H9 (cell line): Measurements from ENCODE around the gene CCDC40. TPM values are rescaled to one million over a fixed set of nuclear protein-coding genes. Genes with fewer than 3 reads are reported as not detected.

Experiments used
- DNase-seq: peaks from one replicate; pipeline ENCODE4 v3.0.0-alpha.2; 2017
- H2AFZ ChIP-seq: one replicate; pipeline ENCODE4 v1.6.1; 2013; ENCODE audit warnings: mild to moderate bottlenecking, low read length, control low read depth, moderate library complexity
- H2AK5ac ChIP-seq: 2 replicates; pipeline ENCODE4 v1.6.1; 2013; ENCODE audit warnings: low read length, control low read depth, mixed read lengths; ENCODE audit not compliant: insufficient read length
- H2BK120ac ChIP-seq: one replicate; pipeline ENCODE4 v1.6.1; 2013; ENCODE audit warnings: low read depth, mild to moderate bottlenecking, low read length, control low read depth, inconsistent platforms; ENCODE audit not compliant: poor library complexity, severe bottlenecking
- H2BK12ac ChIP-seq: 2 replicates; pipeline ENCODE4 v1.6.1; 2013; ENCODE audit warnings: low read length, control low read depth, mixed read lengths, low read depth; ENCODE audit not compliant: insufficient read length
- H2BK15ac ChIP-seq: 2 replicates; pipeline ENCODE4 v1.6.1; 2013; ENCODE audit warnings: low read depth, low read length, control low read depth
- H2BK20ac ChIP-seq: one replicate; pipeline ENCODE4 v1.6.1; 2013; ENCODE audit warnings: low read depth, mild to moderate bottlenecking, low read length, control low read depth, inconsistent platforms; ENCODE audit not compliant: poor library complexity, severe bottlenecking
- H2BK5ac ChIP-seq: 2 replicates; pipeline ENCODE4 v1.6.1; 2013; ENCODE audit warnings: low read length, control low read depth, mixed read lengths; ENCODE audit not compliant: insufficient read length
- H3K14ac ChIP-seq: 2 replicates; pipeline ENCODE4 v1.6.1; 2013; ENCODE audit warnings: low read length, control low read depth; ENCODE audit not compliant: insufficient read depth
- H3K18ac ChIP-seq: 2 replicates; pipeline ENCODE4 v1.6.1; 2013; ENCODE audit warnings: low read depth, mild to moderate bottlenecking, mixed read lengths, low read length, control low read depth; ENCODE audit not compliant: insufficient read length
- H3K23ac ChIP-seq: 2 replicates; pipeline ENCODE4 v1.6.1; 2013; ENCODE audit warnings: low read length, control low read depth, mixed read lengths, low read depth; ENCODE audit not compliant: insufficient read length
- H3K23me2 ChIP-seq: 2 replicates; pipeline ENCODE4 v1.6.1; 2013; ENCODE audit warnings: low read depth, mild to moderate bottlenecking, mixed read lengths, low read length, control low read depth; ENCODE audit not compliant: insufficient read length, poor library complexity, severe bottlenecking
- H3K27ac ChIP-seq: 2 replicates; pipeline ENCODE4 v1.5.1; 2013; ENCODE audit warnings: low read length, control low read depth, mixed read lengths, low read depth; ENCODE audit not compliant: insufficient read length
- H3K27me3 ChIP-seq: 2 replicates; pipeline ENCODE4 v1.6.1; 2013; ENCODE audit warnings: low read length, control low read depth, inconsistent platforms; ENCODE audit not compliant: insufficient read depth
- H3K4ac ChIP-seq: 2 replicates; pipeline ENCODE4 v1.6.1; 2013; ENCODE audit warnings: low read depth, mild to moderate bottlenecking, control low read depth, inconsistent platforms, low read length, moderate library complexity
- H3K4me1 ChIP-seq: 2 replicates; pipeline ENCODE4 v1.6.1; 2013; ENCODE audit warnings: low read length, control low read depth, inconsistent platforms; ENCODE audit not compliant: insufficient read depth
- H3K4me2 ChIP-seq: 2 replicates; pipeline ENCODE4 v1.6.1; 2013; ENCODE audit warnings: low read length, control low read depth, mixed read lengths; ENCODE audit not compliant: insufficient read length, insufficient read depth
- H3K56ac ChIP-seq: 2 replicates; pipeline ENCODE4 v1.6.1; 2013; ENCODE audit warnings: low read depth, mild to moderate bottlenecking, mixed read lengths, low read length, control low read depth; ENCODE audit not compliant: insufficient read length
- H3K79me1 ChIP-seq: 2 replicates; pipeline ENCODE4 v1.6.1; 2013; ENCODE audit warnings: low read depth, mild to moderate bottlenecking, moderate library complexity, low read length, control low read depth, inconsistent platforms; ENCODE audit not compliant: insufficient read depth, poor library complexity, severe bottlenecking
- H3K79me2 ChIP-seq: 2 replicates; pipeline ENCODE4 v1.6.1; 2013; ENCODE audit warnings: low read length, control low read depth, inconsistent platforms; ENCODE audit not compliant: insufficient read depth
- H3K9ac ChIP-seq: 2 replicates; pipeline ENCODE4 v1.6.1; 2013; ENCODE audit warnings: low read length, control low read depth, mixed read lengths; ENCODE audit not compliant: insufficient read length; ENCODE audit errors: extremely low read depth
- H3K9me3 ChIP-seq: one replicate; pipeline ENCODE4 v1.6.1; 2013; ENCODE audit warnings: low read depth, low read length, inconsistent platforms; ENCODE audit not compliant: control insufficient read depth
- H3T11ph ChIP-seq: one replicate; pipeline ENCODE4 v1.6.1; 2013; ENCODE audit warnings: mild to moderate bottlenecking, low read length, control low read depth, inconsistent platforms
- H4K20me1 ChIP-seq: one replicate; pipeline ENCODE4 v1.6.1; 2013; ENCODE audit not compliant: control insufficient read depth, insufficient read length, insufficient read depth
- H4K5ac ChIP-seq: 2 replicates; pipeline ENCODE4 v1.6.1; 2013; ENCODE audit warnings: low read depth, mild to moderate bottlenecking, mixed read lengths, low read length, control low read depth; ENCODE audit not compliant: insufficient read length
- H4K8ac ChIP-seq: replicated peaks from 2 replicates; pipeline ENCODE4 v1.6.1; 2013; ENCODE audit warnings: low read length, control low read depth, mixed read lengths, low read depth; ENCODE audit not compliant: insufficient read length
- H4K91ac ChIP-seq: 2 replicates; pipeline ENCODE4 v1.6.1; 2013; ENCODE audit warnings: low read depth, mild to moderate bottlenecking, moderate library complexity, mixed read lengths, low read length, control low read depth; ENCODE audit not compliant: insufficient read length
- H3K27ac Mint-ChIP-seq, 3 experiments: 2 replicates in 2 of 3; 3 replicates in 1 of 3; pipeline ENCODE4 v1.8.0; 2020 to 2021; ENCODE audit warnings: mixed read lengths in 3 of 3, mild to moderate bottlenecking in 1 of 3, moderate library complexity in 1 of 3
- H3K27me3 Mint-ChIP-seq: 2 replicates; pipeline ENCODE4 v1.8.0; 2021; ENCODE audit warnings: low read depth, mild to moderate bottlenecking, moderate library complexity, mixed read lengths
- H3K36me3 Mint-ChIP-seq, 3 experiments: 2 replicates in 2 of 3; 3 replicates in 1 of 3; pipeline ENCODE4 v1.8.0; 2020 to 2021; ENCODE audit warnings: low read depth in 3 of 3, mixed read lengths in 3 of 3; ENCODE audit not compliant: insufficient read depth in 1 of 3
- H3K4me1 Mint-ChIP-seq, 2 experiments: 2 replicates each; pipeline ENCODE4 v1.8.0; 2020; ENCODE audit warnings: mixed read lengths in 2 of 2
- H3K4me3 Mint-ChIP-seq, 2 experiments: 2 replicates in 1 of 2; 3 replicates in 1 of 2; pipeline ENCODE4 v1.8.0; 2020 to 2021; ENCODE audit warnings: mild to moderate bottlenecking in 2 of 2, mixed read lengths in 2 of 2, moderate library complexity in 1 of 2
- H3K9me3 Mint-ChIP-seq, 2 experiments: 2 replicates in 1 of 2; 3 replicates in 1 of 2; pipeline ENCODE4 v1.8.0; 2020; ENCODE audit warnings: mild to moderate bottlenecking in 2 of 2, mixed read lengths in 2 of 2, moderate library complexity in 1 of 2
- WGBS: extraction: QIAGEN DNeasy Blood & Tissue Kit; methylation state at CpG from one replicate; pipeline ENCODE4 v1.1.7; 2013; ENCODE audit warnings: missing lambda C conversion rate, low lambda C conversion rate, mixed read lengths; ENCODE audit not compliant: insufficient read length; ENCODE audit errors: extremely low coverage; 5-methylcytosine and 5-hydroxymethylcytosine counted together
- total RNA-seq: library from RNA; stranded (reverse); gene quantifications from 2 replicates; pipeline ENCODE4 v1.2.1, GENCODE V29; 2021
- TF ChIP-seq, protein P1 (sequence below): fragments of 200-600 bp; sonication (generic); conservative IDR thresholded peaks from 3 replicates; pipeline ENCODE4 v1.8.0; 2021; ENCODE audit warnings: antibody characterized with exemption, mild to moderate bottlenecking

The CCDC40 gene
- total RNA-seq, 1 experiment from 2014 or later, result 8.9 TPM

DNA sequence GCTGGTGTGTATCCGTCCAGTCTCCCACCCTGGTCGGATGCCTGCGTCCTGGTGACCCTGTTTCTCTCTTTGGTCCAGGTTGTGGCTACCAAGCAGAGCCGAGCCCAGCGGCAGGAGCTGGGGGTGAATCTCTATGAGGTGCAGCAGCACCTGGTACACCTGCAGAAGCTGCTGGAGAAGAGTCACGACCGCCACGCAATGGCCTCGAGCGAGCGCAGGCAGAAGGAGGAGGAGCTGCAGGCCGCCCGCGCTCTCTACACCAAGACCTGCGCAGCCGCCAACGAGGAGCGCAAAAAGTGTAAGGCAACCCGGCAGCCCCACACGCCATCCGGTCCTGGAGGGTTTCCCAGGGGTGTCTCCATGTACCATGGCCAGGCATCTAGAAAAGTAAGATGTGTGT lies 13.5 kb downstream of the CCDC40 start:
- Histone ChIP-seq H3T11ph (no peak overlapping the region), H3K56ac (no peak overlapping the region), H2BK120ac (no peak overlapping the region), H3K79me2 (no peaks in the 10 kb centered on the region), H4K8ac (no peak overlapping the region), H2BK20ac (no peak overlapping the region), H2AFZ (no peak overlapping the region), H3K23ac (no peak overlapping the region), H3K4me1 (no peaks in the 10 kb centered on the region), H2BK12ac (no peak overlapping the region), H2AK5ac (no peak overlapping the region), H3K9me3 (no peaks in the 10 kb centered on the region), H4K91ac (no peak overlapping the region), H3K4ac (no peak overlapping the region), H3K4me2 (no peak overlapping the region), H3K27me3 (no peaks in the 10 kb centered on the region), H2BK5ac (no peak overlapping the region), H3K9ac (no peak overlapping the region), H4K20me1 (no peaks in the 10 kb centered on the region), H3K79me1 (no peaks in the 10 kb centered on the region), H3K18ac (no peak overlapping the region), H4K5ac (no peak overlapping the region), H3K23me2 (no peaks in the 10 kb centered on the region), H2BK15ac (no peak overlapping the region), H3K14ac (no peak overlapping the region), H3K27ac (no peak overlapping the region)
- TF ChIP-seq, protein P1, sequence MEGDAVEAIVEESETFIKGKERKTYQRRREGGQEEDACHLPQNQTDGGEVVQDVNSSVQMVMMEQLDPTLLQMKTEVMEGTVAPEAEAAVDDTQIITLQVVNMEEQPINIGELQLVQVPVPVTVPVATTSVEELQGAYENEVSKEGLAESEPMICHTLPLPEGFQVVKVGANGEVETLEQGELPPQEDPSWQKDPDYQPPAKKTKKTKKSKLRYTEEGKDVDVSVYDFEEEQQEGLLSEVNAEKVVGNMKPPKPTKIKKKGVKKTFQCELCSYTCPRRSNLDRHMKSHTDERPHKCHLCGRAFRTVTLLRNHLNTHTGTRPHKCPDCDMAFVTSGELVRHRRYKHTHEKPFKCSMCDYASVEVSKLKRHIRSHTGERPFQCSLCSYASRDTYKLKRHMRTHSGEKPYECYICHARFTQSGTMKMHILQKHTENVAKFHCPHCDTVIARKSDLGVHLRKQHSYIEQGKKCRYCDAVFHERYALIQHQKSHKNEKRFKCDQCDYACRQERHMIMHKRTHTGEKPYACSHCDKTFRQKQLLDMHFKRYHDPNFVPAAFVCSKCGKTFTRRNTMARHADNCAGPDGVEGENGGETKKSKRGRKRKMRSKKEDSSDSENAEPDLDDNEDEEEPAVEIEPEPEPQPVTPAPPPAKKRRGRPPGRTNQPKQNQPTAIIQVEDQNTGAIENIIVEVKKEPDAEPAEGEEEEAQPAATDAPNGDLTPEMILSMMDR, result no peak
- H3K27ac Mint-ChIP-seq, result no peak overlapping the region
- WGBS, result no CpG with 5 or more reads among the region's 21 CpGs
- H3K36me3 Mint-ChIP-seq, result peaks cover 2 to 13% (median 4%) of the 10 kb centered on the region in 3 experiments; a peak in 5 of 7 replicates
- H3K27me3 Mint-ChIP-seq, result no peaks in the 10 kb centered on the region
- peaks cover 7 to 13% of the 10 kb centered on the region in 2 experiments for H3K4me1 Mint-ChIP-seq
- DNase-seq, result no peak
- H3K9me3 Mint-ChIP-seq, result no peaks in the 10 kb centered on the region
- H3K4me3 Mint-ChIP-seq, result no peak overlapping the region
